Right lobe of liver (tissue), 4 donors: ENCODE measurements around the gene TBX1.

Experiments used
- POLR2A ChIP-seq: fragments of 450-650 bp; IDR thresholded peaks from one replicate; pipeline ENCODE4 v1.6.1; 2017; ENCODE audit warnings: antibody characterized with exemption, mild to moderate bottlenecking
- TF ChIP-seq, protein P1 (sequence below), 4 donors: fragments of 200-600 bp in 3 of 4; fragments of 450-650 bp in 1 of 4; IDR thresholded peaks; one replicate each; pipeline versions ENCODE4 v1.5.1 to v1.8.0; 2016 to 2022; ENCODE audit warnings: antibody characterized with exemption in 4 of 4, mild to moderate bottlenecking in 2 of 4
- donor health status: DM: no; HTN: no; CAD: no.
- donor health status: DM: no; HTN: no; CAD: no.
- donor health status: DM: no; HTN: yes; CAD: no.

- TF ChIP-seq, protein P1, sequence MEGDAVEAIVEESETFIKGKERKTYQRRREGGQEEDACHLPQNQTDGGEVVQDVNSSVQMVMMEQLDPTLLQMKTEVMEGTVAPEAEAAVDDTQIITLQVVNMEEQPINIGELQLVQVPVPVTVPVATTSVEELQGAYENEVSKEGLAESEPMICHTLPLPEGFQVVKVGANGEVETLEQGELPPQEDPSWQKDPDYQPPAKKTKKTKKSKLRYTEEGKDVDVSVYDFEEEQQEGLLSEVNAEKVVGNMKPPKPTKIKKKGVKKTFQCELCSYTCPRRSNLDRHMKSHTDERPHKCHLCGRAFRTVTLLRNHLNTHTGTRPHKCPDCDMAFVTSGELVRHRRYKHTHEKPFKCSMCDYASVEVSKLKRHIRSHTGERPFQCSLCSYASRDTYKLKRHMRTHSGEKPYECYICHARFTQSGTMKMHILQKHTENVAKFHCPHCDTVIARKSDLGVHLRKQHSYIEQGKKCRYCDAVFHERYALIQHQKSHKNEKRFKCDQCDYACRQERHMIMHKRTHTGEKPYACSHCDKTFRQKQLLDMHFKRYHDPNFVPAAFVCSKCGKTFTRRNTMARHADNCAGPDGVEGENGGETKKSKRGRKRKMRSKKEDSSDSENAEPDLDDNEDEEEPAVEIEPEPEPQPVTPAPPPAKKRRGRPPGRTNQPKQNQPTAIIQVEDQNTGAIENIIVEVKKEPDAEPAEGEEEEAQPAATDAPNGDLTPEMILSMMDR (IDR thresholded peaks at IDR 0.05): no peak
- TF ChIP-seq POLR2A: no peak
These were observed 19.2 kb downstream of the TBX1 start for GRCh38 chr22:19779685-19780268.
